Cardiac muscle cell (in vitro differentiated cells and primary cell): ENCODE data around the gene TNS1. TPM values are rescaled to one million over a fixed set of nuclear protein-coding genes. Genes with fewer than 3 reads are reported as not detected.

Experiments
- DNase-seq, 2 donors: peaks; one replicate each; pipeline versions ENCODE4 v3.0.0 to v3.0.0-alpha.2; 2010 to 2017; ENCODE audit warnings: low read depth in 1 of 2, low spot score in 1 of 2
- H3K27ac ChIP-seq: fragments of 200-600 bp; sonication (generic); 2 replicates; pipeline ENCODE4 v1.5.1; 2016
- H3K27me3 ChIP-seq: fragments of 200-600 bp; sonication (generic); 2 replicates; pipeline ENCODE4 v1.6.0; 2016; ENCODE audit warnings: control low read depth
- H3K36me3 ChIP-seq: fragments of 200-600 bp; sonication (generic); 2 replicates; pipeline ENCODE4 v1.5.1; 2016; ENCODE audit warnings: control low read depth
- H3K4me1 ChIP-seq: fragments of 200-600 bp; sonication (generic); 2 replicates; pipeline ENCODE4 v1.8.1; 2017; ENCODE audit warnings: low read depth, mild to moderate bottlenecking, mixed run types
- H3K4me3 ChIP-seq: fragments of 200-600 bp; sonication (generic); 2 replicates; pipeline ENCODE4 v1.5.1; 2016; ENCODE audit warnings: mild to moderate bottlenecking
- H3K9me3 ChIP-seq: fragments of 200-600 bp; sonication (generic); 2 replicates; pipeline ENCODE4 v1.5.1; 2017; ENCODE audit warnings: low read depth, mild to moderate bottlenecking, control low read depth
- CTCF ChIP-seq: IDR thresholded peaks from 2 replicates; pipeline ENCODE4 v1.5.1; 2012; ENCODE audit warnings: low read depth, mild to moderate bottlenecking, low read length
- polyA plus RNA-seq: library from polyadenylated mRNA; unstranded; fragments of >200 nt; fragmentation: Nextera tagmentation; extraction: Ambion mirVana; gene quantifications from 2 replicates; pipeline ENCODE4 v1.2.1, GENCODE V29; 2016
- total RNA-seq: library from RNA; depleted of rRNA; stranded (reverse); fragments of >200 nt; gene quantifications from 2 replicates; pipeline ENCODE4 v1.2.3, GENCODE V29; 2016

TNS1 gene
- total and polyA plus RNA-seq, 2 experiments from 2014 or later: 16.7 to 44.3 TPM

GRCh38 chr2:217824223-217824622 is 178.6 kb downstream of the TNS1 start:
- Histone ChIP-seq H3K9me3 (no peaks in the 10 kb centered on the region), H3K27ac (no peak overlapping the region), H3K4me1 (no peaks in the 10 kb centered on the region), H3K4me3 (no peak overlapping the region), H3K27me3 (peaks cover 36% of the 10 kb centered on the region), H3K36me3 (peaks cover 6% of the 10 kb centered on the region)
- TF ChIP-seq CTCF: no peak
- DNase-seq: peak in 1 of 2 donors; percentile 35

GRCh38 chr2:217823626-217824025 is 179.2 kb downstream of the TNS1 start:
- Histone ChIP-seq H3K4me3 (no peak overlapping the region), H3K27ac (no peak overlapping the region), H3K9me3 (no peaks in the 10 kb centered on the region), H3K4me1 (no peaks in the 10 kb centered on the region), H3K27me3 (peaks cover 32% of the 10 kb centered on the region), H3K36me3 (peaks cover 7% of the 10 kb centered on the region)
- DNase-seq: no peak
- no peak for TF ChIP-seq CTCF

- Histone ChIP-seq H3K36me3 (peaks cover 8% of the 10 kb centered on the region), H3K27me3 (peaks cover 29% of the 10 kb centered on the region), H3K4me3 (no peak overlapping the region), H3K9me3 (no peaks in the 10 kb centered on the region), H3K4me1 (no peaks in the 10 kb centered on the region), H3K27ac (no peak overlapping the region)
- DNase-seq: no peak
- TF ChIP-seq CTCF: no peak
Observed at GRCh38 chr2:217822296-217823252, 180.2 kb downstream of the TNS1 start.

- peaks cover 23% of the 10 kb centered on the region for H3K27me3 ChIP-seq
- peaks cover 9% of the 10 kb centered on the region for H3K36me3 ChIP-seq
- H3K4me1 ChIP-seq: peaks cover 2% of the 10 kb centered on the region
- no peak overlapping the region for H3K4me3 ChIP-seq
- TF ChIP-seq CTCF: no peak
- H3K9me3 ChIP-seq: no peaks in the 10 kb centered on the region
- DNase-seq: no peak
- H3K27ac ChIP-seq: no peak overlapping the region
Observed at GRCh38 chr2:217821536-217822147, 181.2 kb downstream of the TNS1 start.

GRCh38 chr2:217820904-217821303 is 181.9 kb downstream of the TNS1 start:
- Histone ChIP-seq H3K27ac (no peak overlapping the region), H3K4me3 (no peak overlapping the region), H3K4me1 (peaks cover 3% of the 10 kb centered on the region)

More at GRCh38 chr2:217820904-217821303, 181.9 kb downstream of the TNS1 start:
- H3K36me3 ChIP-seq: peaks cover 9% of the 10 kb centered on the region
- DNase-seq: no peak
- TF ChIP-seq CTCF: no peak
- no peaks in the 10 kb centered on the region for H3K9me3 ChIP-seq
- peaks cover 16% of the 10 kb centered on the region for H3K27me3 ChIP-seq
